ENCODE results near the gene PRPF8.
A peak's percentile ranks its signal among the peaks of the same experiment; 100 is the strongest.

DNA sequence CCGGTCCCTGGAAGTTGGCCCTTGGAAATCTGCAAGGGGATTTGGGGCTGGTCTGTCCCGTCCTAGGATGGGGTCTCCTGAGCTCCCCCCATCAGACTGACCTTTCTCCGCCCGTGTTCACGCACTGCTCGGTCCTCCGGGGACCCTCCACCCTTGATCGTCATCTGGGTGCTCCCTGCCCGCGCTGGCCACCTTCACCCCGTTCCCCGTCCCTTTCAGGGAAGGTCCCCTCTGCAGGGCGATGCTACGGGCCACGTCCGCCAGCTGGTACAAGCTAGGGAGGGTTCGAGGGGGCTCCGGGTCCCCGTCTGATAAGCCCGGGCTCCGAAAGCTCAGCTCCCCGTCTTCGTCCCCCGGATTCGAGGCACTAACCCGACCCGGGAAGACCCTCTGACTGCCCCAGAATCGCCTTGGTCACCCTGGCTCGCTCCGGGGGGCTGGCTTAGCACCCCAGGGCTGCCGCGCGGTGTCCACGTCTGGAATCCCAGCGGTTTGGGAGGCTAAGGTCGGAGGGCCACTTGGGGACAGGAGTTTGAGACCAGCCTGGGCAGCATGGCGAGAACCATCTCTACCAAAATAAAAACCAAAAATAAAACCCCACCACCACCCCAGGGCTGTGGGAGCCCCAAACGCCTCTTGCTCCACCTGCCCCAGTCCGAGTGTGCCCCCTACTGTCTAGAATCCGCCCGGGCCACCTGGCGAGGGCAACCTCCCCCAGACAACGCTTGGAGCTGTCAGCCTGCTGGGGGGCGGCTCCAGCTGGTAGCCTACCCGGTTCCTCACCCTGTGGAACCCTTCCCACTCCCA lies 55.0 kb downstream of the PRPF8 start:
- TF ChIP-seq CTCF (IDR thresholded peaks at IDR 0.05; ENCODE audit: low read length): peak; percentile 97
- TF ChIP-seq EZH2 (IDR thresholded peaks at IDR 0.05; ENCODE audit: borderline replicate concordance, low read length): no peak
